ENCODE results near the gene CAMK2B. TPM values are rescaled to one million over a fixed set of nuclear protein-coding genes. Genes with fewer than 3 reads are reported as not detected.
A peak's percentile ranks its signal among the peaks of the same experiment; 100 is the strongest.

CAMK2B gene
- total RNA-seq, 4 donors from 2014 or later: 0.26 to 0.95 (median 0.69) TPM

DNA sequence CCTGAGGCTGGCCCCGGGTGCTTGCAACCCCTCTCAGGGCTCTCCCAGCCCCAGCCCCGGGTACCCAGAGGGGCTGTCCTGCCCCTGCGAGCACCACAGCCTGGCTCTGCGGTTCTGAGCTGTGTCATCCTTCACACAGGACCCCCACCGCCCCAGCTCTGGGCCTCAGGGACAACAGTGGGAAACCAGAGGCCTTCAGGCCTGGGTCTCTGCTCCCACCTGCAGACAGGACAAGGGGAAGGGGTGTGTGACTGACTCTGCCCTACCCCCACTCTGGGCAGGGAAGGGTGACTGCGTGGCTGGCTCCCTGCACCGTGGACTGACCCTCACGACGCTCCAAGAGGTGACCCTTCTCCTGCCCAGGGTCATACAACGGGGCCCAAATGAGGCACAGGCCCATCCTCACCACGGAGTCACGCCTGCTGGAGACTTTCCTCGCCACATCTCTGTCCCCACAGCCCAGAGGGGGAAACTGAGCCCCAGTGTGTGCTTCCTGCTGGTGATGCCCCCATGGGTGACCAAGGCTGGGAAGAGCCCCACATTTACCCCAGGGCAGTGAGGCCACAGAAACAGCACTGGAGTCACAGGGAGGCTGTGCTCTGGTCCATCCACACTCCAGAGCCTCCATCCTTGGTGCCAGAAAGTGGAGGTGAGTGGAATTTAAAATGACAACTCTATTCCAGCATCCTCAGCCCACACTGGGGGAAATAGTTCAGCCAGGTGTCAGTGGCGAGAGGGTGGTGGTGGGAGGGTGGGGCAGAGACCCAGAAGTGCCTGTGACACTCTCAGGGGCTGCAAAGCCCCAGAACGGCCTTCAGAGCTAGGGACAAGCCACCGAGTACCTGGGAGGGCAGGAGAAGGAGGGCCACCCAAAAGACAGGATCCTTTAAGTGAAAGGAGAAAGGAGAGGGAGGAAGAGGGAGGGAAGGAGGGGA is 13.6 kb downstream of the CAMK2B start:
- no peak for TF ChIP-seq POLR2A (IDR thresholded peaks at IDR 0.05)
- no peak for TF ChIP-seq CTCF (IDR thresholded peaks at IDR 0.05)
- 78 to 94% methylated on average over 6 to 8 of the region's 16 CpGs for WGBS, 2 donors
- H3K27me3 ChIP-seq: peaks cover 0 to 34% (median 2%) of the 10 kb centered on the region in 4 donors
- no peak overlapping the region for H3K27ac ChIP-seq
- H3K36me3 ChIP-seq: no peaks in the 10 kb centered on the region
- H3K4me1 ChIP-seq: peaks cover 0 to 24% (median 2%) of the 10 kb centered on the region in 3 donors
- no peaks in the 10 kb centered on the region for H3K9me3 ChIP-seq
- no peak overlapping the region for H3K4me3 ChIP-seq
- intact Hi-C loops (cut with DNase I): no loop called here
- DNase-seq: no peak

DNA sequence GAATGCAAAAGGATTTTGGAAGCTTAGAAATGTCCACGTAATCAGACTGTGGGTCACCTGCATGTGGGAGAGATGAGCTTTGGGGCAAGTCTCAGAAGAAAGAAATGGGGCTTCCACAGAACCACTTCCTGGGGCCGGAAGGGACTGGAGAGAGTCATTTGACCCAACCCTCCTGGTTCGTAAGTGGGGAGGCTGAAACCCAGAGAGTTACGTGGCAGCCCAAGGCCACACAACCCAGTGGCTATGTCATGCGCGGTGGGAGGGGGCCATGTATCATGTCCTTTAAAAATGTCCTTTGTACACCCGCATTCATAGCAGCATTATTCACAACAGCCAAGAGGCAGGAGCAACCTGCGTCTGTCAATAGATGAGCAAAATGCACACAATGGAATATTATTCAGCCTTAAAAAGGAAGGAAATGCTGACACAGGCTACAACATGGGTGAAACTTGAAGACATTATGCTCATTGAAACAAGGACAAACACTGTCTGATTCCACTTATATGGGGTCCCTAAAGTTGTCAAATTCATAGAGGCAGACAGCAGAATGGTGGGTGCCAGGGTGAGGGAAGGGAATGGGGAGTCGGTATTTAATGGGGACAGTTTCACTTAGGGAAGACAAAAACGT is 15.1 kb downstream of the CAMK2B start:
- intact Hi-C loops (cut with DNase I): no loop called here
- Histone ChIP-seq H3K36me3 (no peaks in the 10 kb centered on the region), H3K27ac (no peak overlapping the region), H3K4me3 (peak overlapping the region; percentile 24 to 64 (median 34)), H3K27me3 (peaks cover 0 to 29% (median 2%) of the 10 kb centered on the region in 4 donors), H3K4me1 (peaks cover 0 to 24% (median 2%) of the 10 kb centered on the region in 3 donors), H3K9me3 (no peaks in the 10 kb centered on the region)
- 77 to 78% methylated on average over 10 of the region's 10 CpGs for WGBS, 2 donors
- TF ChIP-seq CTCF (IDR thresholded peaks at IDR 0.05) (no peak), POLR2A (IDR thresholded peaks at IDR 0.05) (no peak)
- DNase-seq: no peak

GRCh38 chr7:44309271-44310091 is 15.9 kb downstream of the CAMK2B start:
- H3K27ac ChIP-seq: no peak overlapping the region
- DNase-seq: no peak
- no peaks in the 10 kb centered on the region for H3K36me3 ChIP-seq
- TF ChIP-seq POLR2A (IDR thresholded peaks at IDR 0.05) (no peak), CTCF (IDR thresholded peaks at IDR 0.05) (no peak)
- intact Hi-C loops (cut with DNase I): no loop called here
- 27% methylated on average over 10 of the region's 73 CpGs; no CpG with 5 or more reads in 1 of the 2 donors for WGBS, 2 donors
- H3K9me3 ChIP-seq: no peaks in the 10 kb centered on the region
- H3K27me3 ChIP-seq: peaks cover 0 to 29% (median 2%) of the 10 kb centered on the region in 4 donors
- H3K4me1 ChIP-seq: peaks cover 0 to 24% (median 2%) of the 10 kb centered on the region in 3 donors
- peak overlapping the region; percentile 24 to 64 (median 34) for H3K4me3 ChIP-seq

DNA sequence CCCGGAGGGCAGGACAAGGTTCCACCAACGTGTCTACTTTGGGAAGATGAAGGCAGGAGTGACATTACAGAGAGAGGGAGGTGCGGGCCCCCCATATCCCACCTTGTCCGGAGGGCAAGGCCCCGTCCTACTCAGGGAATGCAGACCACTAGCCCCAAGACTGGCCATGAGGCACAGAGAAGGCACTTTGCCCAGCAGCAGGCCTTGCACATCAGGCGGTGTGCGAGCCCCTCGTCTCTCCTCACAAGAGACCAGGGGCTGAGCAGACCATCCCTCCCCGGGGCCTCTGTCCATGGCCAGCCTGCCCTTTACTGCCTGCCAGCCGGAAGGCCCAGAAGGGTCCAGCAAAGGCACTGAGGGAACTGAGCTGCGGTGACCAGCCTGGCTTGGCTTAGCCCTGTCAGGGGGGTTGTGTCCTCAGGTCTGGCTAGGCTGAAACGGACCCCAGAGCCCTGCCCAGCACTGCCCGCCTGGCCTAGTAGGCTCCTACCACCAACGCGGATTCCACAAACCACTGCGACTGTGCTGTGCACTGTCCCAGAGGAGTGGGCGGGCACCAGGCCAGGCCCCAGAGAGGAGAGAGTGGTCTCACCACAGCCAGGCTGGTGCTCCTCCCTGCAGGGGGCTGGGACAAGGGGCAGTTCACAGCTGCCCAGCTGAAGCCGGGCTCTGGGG is 16.7 kb downstream of the CAMK2B start:
- peaks cover 0 to 29% (median 2%) of the 10 kb centered on the region in 4 donors for H3K27me3 ChIP-seq
- H3K9me3 ChIP-seq: no peaks in the 10 kb centered on the region
- H3K4me3 ChIP-seq: no peak overlapping the region
- peak overlapping the region in 1 of 4 donors; percentile 53 for H3K27ac ChIP-seq
- H3K4me1 ChIP-seq: peaks cover 0 to 24% (median 2%) of the 10 kb centered on the region in 3 donors
- DNase-seq: no peak
- no peaks in the 10 kb centered on the region for H3K36me3 ChIP-seq
- intact Hi-C loops (cut with DNase I): no loop called here
- TF ChIP-seq CTCF (IDR thresholded peaks at IDR 0.05) (no peak), POLR2A (IDR thresholded peaks at IDR 0.05) (no peak)
- 88% methylated on average over 4 of the region's 18 CpGs; no CpG with 5 or more reads in 1 of the 2 donors for WGBS, 2 donors

Measured in esophagus squamous epithelium (tissue), 5 donors.